HG03520 (cell line): Measurements from ENCODE around the gene FOXQ1.
"Not testable (repeated sequence)": the region's sequence is repeated elsewhere in the genome, so short reads cannot be mapped to it uniquely, and the experiment has no call there.

Experiments
- ATAC-seq: cut with Tn5 transposase; IDR thresholded peaks from one replicate; pipeline ENCODE4 v1.9.1; 2021; ENCODE audit warnings: mild to moderate bottlenecking, moderate library complexity; ENCODE audit not compliant: unreplicated experiment

The FOXQ1 gene

GRCh38 chr6:1361717-1362116 is 49.8 kb downstream of the FOXQ1 start:
- ATAC-seq: not testable (repeated sequence)

DNA sequence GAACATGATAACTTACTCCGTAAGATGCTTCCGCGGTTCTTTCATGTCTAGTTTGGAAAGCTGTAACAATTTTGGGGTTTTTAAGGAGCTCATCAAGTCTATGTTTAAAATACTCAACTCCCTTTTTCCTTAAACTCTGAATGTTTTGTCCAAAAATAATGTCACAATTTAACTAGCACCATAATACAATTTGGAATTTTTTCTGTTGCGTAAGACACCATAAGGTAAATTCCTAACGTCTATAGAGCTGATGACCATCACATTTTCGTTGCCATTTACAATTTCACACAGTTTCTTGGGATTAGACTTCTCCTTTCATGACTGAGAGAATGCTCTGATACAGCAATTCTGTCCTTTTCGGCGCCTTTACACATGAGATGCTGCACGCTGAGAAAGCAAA is 50.7 kb downstream of the FOXQ1 start:
- ATAC-seq: no peak

DNA sequence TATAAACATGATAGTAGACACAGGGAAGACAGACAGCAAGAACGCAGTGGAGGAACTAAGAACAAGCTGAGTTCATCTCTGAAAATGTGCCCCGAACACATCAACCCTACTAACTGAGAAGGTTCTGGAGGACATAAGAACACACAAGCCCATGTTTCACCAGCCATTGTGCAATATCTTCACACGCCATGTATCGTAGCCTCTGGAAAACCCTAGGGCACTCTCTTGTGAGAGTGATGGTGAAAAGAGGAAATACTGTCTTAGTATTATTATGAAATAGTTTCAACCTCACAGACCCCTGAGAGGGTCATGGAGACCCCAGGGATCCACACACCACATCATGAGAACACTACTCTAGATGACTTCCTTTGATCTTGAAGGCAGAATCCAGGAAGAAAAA is 51.4 kb downstream of the FOXQ1 start:
- no peak for ATAC-seq

GRCh38 chr6:1363729-1364572 is 52.1 kb downstream of the FOXQ1 start:
- ATAC-seq: no peak
